ENCODE data around the gene KIF26B.

Gene KIF26B

GRCh38 chr1:245486775-245487470 lies 332.1 kb downstream of the KIF26B start:
- no peak for DNase-seq
- ATAC-seq (ENCODE audit: insufficient read depth, low read depth) = no peak
- Histone ChIP-seq H3K27me3 (ENCODE audit: insufficient read depth, low read length, poor library complexity) (no peaks in the 10 kb centered on the region), H3K4me2 (ENCODE audit: insufficient read depth, low read length) (no peak overlapping the region), H3K9me3 (ENCODE audit: insufficient read depth, low read length, severe bottlenecking) (no peaks in the 10 kb centered on the region), H2AFZ (ENCODE audit: low read depth, low read length) (no peak overlapping the region), H4K20me1 (ENCODE audit: insufficient read depth, low read length) (no peaks in the 10 kb centered on the region), H3K4me3 (ENCODE audit: low read depth in 1 of 2, low read length in 2 of 2) (no peak overlapping the region), H3K4me1 (ENCODE audit: insufficient read depth, low read length) (no peaks in the 10 kb centered on the region), H3K27ac (ENCODE audit: low read length) (no peak overlapping the region), H3K79me2 (ENCODE audit: insufficient read depth, low read length) (no peaks in the 10 kb centered on the region), H3K36me3 (ENCODE audit: insufficient read depth, low read length) (no peaks in the 10 kb centered on the region), H3K9ac (ENCODE audit: low read depth, low read length) (no peak overlapping the region)
- TF ChIP-seq, protein P1, sequence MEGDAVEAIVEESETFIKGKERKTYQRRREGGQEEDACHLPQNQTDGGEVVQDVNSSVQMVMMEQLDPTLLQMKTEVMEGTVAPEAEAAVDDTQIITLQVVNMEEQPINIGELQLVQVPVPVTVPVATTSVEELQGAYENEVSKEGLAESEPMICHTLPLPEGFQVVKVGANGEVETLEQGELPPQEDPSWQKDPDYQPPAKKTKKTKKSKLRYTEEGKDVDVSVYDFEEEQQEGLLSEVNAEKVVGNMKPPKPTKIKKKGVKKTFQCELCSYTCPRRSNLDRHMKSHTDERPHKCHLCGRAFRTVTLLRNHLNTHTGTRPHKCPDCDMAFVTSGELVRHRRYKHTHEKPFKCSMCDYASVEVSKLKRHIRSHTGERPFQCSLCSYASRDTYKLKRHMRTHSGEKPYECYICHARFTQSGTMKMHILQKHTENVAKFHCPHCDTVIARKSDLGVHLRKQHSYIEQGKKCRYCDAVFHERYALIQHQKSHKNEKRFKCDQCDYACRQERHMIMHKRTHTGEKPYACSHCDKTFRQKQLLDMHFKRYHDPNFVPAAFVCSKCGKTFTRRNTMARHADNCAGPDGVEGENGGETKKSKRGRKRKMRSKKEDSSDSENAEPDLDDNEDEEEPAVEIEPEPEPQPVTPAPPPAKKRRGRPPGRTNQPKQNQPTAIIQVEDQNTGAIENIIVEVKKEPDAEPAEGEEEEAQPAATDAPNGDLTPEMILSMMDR (IDR thresholded peaks at IDR 0.05; ENCODE audit: borderline replicate concordance, extremely low read depth, low read length, poor library complexity, severe bottlenecking) = no peak
- TF ChIP-seq EZH2 (IDR thresholded peaks at IDR 0.05; ENCODE audit: borderline replicate concordance, low read depth, low read length, severe bottlenecking) = no peak

DNA sequence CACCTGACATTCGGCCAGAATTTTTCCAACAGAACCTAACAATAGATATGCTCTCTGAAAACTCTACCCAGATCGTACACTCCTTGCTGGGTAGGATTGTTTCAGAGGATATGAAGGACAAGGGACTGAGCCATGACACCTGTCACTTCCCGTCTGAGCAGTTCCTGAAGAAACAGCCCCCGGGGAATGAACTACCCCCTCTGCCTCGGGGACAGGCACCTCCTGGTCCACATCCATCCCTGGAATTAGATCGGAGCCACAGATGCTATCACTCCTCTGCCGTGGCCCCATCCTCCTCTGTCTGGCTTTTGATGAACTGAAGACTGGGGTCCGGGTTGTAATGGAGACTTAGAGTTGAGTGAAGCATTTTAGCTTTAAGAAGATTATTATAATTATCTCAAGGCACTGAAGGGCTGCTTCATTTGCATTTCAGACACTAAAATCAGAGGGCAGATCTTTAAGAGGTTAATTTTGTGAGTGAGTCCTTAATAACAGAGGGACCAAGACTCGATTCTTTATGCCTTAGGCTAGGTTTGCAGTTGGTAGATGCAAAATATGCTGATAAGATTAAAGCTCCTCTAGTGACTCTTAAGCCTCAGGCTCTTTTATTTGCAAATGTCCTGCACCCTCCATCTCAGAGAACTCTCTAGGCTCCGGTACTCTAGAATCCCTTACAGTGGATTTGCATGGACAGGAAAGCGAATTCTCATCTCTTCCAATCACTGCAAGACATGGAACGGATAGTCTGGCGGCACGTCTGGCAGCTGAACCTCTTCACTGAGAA lies 333.8 kb downstream of the KIF26B start:
- H3K27ac ChIP-seq (ENCODE audit: low read length) = no peak overlapping the region
- H3K9ac ChIP-seq (ENCODE audit: low read depth, low read length) = no peak overlapping the region
- H3K9me3 ChIP-seq (ENCODE audit: insufficient read depth, low read length, severe bottlenecking) = no peaks in the 10 kb centered on the region

DNA sequence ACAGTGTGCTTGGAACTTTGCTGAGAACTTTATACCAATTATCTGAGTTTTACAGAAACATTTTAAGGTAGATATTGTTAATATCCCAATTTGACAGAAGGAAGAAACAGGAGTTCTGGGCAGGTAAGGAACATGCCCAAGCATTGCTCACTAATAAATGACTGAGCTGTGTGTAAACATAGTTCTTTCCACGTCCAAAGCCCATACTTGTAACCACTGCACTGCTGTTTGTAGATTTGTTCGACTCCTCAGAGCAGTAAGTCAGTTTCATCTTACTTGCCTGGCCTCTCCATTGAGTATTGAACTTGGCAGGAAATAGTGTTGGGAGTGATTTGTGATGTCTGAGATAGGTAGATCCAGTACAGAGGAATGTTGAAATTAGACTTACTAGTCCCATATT lies 335.1 kb downstream of the KIF26B start:
- Histone ChIP-seq H3K36me3 (ENCODE audit: insufficient read depth, low read length) (no peaks in the 10 kb centered on the region), H3K4me3 (ENCODE audit: low read depth in 1 of 2, low read length in 2 of 2) (no peak overlapping the region), H3K9me3 (ENCODE audit: insufficient read depth, low read length, severe bottlenecking) (no peaks in the 10 kb centered on the region), H2AFZ (ENCODE audit: low read depth, low read length) (no peak overlapping the region), H3K4me2 (ENCODE audit: insufficient read depth, low read length) (no peak overlapping the region), H3K27me3 (ENCODE audit: insufficient read depth, low read length, poor library complexity) (no peaks in the 10 kb centered on the region), H3K4me1 (ENCODE audit: insufficient read depth, low read length) (no peaks in the 10 kb centered on the region), H3K79me2 (ENCODE audit: insufficient read depth, low read length) (no peaks in the 10 kb centered on the region), H4K20me1 (ENCODE audit: insufficient read depth, low read length) (no peaks in the 10 kb centered on the region), H3K9ac (ENCODE audit: low read depth, low read length) (no peak overlapping the region), H3K27ac (ENCODE audit: low read length) (no peak overlapping the region)
- TF ChIP-seq, protein P1 (IDR thresholded peaks at IDR 0.05; ENCODE audit: borderline replicate concordance, extremely low read depth, low read length, poor library complexity, severe bottlenecking) = no peak
- TF ChIP-seq EZH2 (IDR thresholded peaks at IDR 0.05; ENCODE audit: borderline replicate concordance, low read depth, low read length, severe bottlenecking) = no peak
- ATAC-seq (ENCODE audit: insufficient read depth, low read depth) = no peak
- no peak for DNase-seq

More for the DNA sequence above, 333.8 kb downstream of the KIF26B start:
- Histone ChIP-seq H3K4me2 (ENCODE audit: insufficient read depth, low read length) (no peak overlapping the region), H4K20me1 (ENCODE audit: insufficient read depth, low read length) (no peaks in the 10 kb centered on the region), H3K4me3 (ENCODE audit: low read depth in 1 of 2, low read length in 2 of 2) (no peak overlapping the region), H3K27me3 (ENCODE audit: insufficient read depth, low read length, poor library complexity) (no peaks in the 10 kb centered on the region), H3K4me1 (ENCODE audit: insufficient read depth, low read length) (no peaks in the 10 kb centered on the region), H3K36me3 (ENCODE audit: insufficient read depth, low read length) (no peaks in the 10 kb centered on the region), H2AFZ (ENCODE audit: low read depth, low read length) (no peak overlapping the region), H3K79me2 (ENCODE audit: insufficient read depth, low read length) (no peaks in the 10 kb centered on the region)
- ATAC-seq (ENCODE audit: insufficient read depth, low read depth) (no peak), DNase-seq (no peak)
- TF ChIP-seq, protein P1 (IDR thresholded peaks at IDR 0.05; ENCODE audit: borderline replicate concordance, extremely low read depth, low read length, poor library complexity, severe bottlenecking) = no peak
- TF ChIP-seq EZH2 (IDR thresholded peaks at IDR 0.05; ENCODE audit: borderline replicate concordance, low read depth, low read length, severe bottlenecking) = no peak

Data from DND-41 (cell line).